ENCODE results near the gene FAM110D. TPM values are rescaled to one million over a fixed set of nuclear protein-coding genes. Genes with fewer than 3 reads are reported as not detected.

Gene FAM110D
- total RNA-seq: not detected

GRCh38 chr1:26158908-26159742, at the start of gene FAM110D:
Gene FAM110D, plus strand, starts transcription at chr1:26159079. Its CDS starts 2,213 bp downstream, at chr1:26161292.
- no peak for DNase-seq
- Mint-ChIP-seq H3K27ac (no peak within 1 kb of the TSS), H3K27me3 (peaks cover 35% of the 10 kb centered on the region), H3K36me3 (no peaks in the 10 kb centered on the region), H3K4me1 (ENCODE audit: low read depth) (peaks cover 4% of the 10 kb centered on the region), H3K9me3 (no peaks in the 10 kb centered on the region), H3K4me3 (no peak within 1 kb of the TSS)
- intact Hi-C loops (cut with micrococcal nuclease): no loop called here
- POLR2A ChIA-PET: no interaction called here
- CTCF ChIA-PET: interaction anchor here (0.5 to 3.8 kb wide), 4 partner anchors 10 to 232 kb away, joined by 4 to 20 read pairs (median 8); partner anchors contain the start of gene ZNF593

- Mint-ChIP-seq H3K4me3 (peak overlapping the region; percentile 85), H3K27me3 (no peaks in the 10 kb centered on the region), H3K9me3 (no peaks in the 10 kb centered on the region), H3K4me1 (ENCODE audit: low read depth) (peaks cover 29% of the 10 kb centered on the region), H3K36me3 (peaks cover 11% of the 10 kb centered on the region), H3K27ac (no peak overlapping the region)
- POLR2A ChIA-PET: interaction anchor here (1.4 kb wide), 1 partner anchor 36 kb away, joined by 3 read pairs; no protein-coding TSS in a partner anchor
- CTCF ChIA-PET: interaction anchor here (0.7 to 1.9 kb wide), 8 partner anchors 12 to 166 kb away, joined by 3 to 18 read pairs (median 4); partner anchors contain the start of genes CEP85 and ZNF593
- intact Hi-C loops (cut with micrococcal nuclease): loop anchor here (2.0 to 10.0 kb wide), 7 partner anchors 53 to 363 kb away; partner anchors contain the start of genes CEP85, HMGN2 and LIN28A
- no peak for DNase-seq
Measured at GRCh38 chr1:26109229-26110164, 49.4 kb upstream of the FAM110D start.

DNA sequence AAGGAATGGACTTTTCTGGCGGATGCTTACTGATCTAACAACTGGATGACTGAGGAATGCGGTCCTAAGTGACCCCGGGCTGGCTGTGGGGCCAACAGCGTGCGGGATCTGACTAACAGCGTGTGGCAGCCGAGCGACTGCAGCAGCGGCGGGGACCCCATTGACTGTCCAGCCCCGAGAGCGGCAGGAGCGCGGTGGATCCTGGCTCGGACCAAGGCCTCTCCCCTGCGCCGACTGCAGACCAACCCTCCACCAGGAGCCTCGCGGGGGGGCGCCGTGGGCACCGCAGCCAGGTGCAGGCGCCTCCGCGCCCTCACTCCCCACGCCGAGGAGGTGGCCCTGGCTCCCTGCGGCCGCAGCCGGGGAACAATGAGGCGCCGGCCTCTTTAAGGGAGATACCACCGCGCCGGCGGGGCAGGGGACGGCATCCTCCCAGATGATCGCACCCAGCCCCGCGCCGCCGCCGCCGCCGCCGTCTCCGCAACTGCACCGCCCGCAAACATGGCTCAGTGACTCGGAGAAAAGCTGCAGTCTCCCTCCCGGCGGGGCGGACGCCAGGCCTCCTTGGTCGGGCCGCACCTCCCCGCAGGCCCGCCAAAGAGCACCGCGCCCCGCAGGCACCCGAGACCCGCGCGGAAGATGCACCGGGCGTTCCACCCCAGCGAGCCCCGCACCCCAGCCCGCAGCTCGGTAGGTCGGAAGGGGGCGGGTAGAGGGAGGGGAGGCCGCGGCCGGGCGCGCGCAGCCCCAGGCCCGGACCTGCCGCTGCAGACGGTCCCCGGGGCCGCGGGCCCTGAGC, 47.9 kb upstream of the FAM110D start:
- intact Hi-C loops (cut with micrococcal nuclease): loop anchor here (1.0 to 5.0 kb wide), 4 partner anchors 15 to 361 kb away; partner anchors contain the start of genes CEP85 and HMGN2
- ChIA-PET CTCF (interaction anchor here (1.3 to 3.5 kb wide), 6 partner anchors 16 to 76 kb away, joined by 3 to 28 read pairs (median 8); partner anchors contain the start of gene ZNF593), POLR2A (interaction anchor here (0.6 to 3.0 kb wide), 6 partner anchors 12 to 196 kb away, joined by 3 to 24 read pairs (median 3); partner anchors contain the start of gene CEP85)
- H3K4me3 Mint-ChIP-seq: peak overlapping the region; percentile 85
- peaks cover 11% of the 10 kb centered on the region for H3K36me3 Mint-ChIP-seq
- no peaks in the 10 kb centered on the region for H3K9me3 Mint-ChIP-seq
- peak; percentile 81 for DNase-seq
- no peaks in the 10 kb centered on the region for H3K27me3 Mint-ChIP-seq
- peaks cover 28% of the 10 kb centered on the region for H3K4me1 Mint-ChIP-seq (ENCODE audit: low read depth)
- H3K27ac Mint-ChIP-seq: peak overlapping the region; percentile 76

DNA sequence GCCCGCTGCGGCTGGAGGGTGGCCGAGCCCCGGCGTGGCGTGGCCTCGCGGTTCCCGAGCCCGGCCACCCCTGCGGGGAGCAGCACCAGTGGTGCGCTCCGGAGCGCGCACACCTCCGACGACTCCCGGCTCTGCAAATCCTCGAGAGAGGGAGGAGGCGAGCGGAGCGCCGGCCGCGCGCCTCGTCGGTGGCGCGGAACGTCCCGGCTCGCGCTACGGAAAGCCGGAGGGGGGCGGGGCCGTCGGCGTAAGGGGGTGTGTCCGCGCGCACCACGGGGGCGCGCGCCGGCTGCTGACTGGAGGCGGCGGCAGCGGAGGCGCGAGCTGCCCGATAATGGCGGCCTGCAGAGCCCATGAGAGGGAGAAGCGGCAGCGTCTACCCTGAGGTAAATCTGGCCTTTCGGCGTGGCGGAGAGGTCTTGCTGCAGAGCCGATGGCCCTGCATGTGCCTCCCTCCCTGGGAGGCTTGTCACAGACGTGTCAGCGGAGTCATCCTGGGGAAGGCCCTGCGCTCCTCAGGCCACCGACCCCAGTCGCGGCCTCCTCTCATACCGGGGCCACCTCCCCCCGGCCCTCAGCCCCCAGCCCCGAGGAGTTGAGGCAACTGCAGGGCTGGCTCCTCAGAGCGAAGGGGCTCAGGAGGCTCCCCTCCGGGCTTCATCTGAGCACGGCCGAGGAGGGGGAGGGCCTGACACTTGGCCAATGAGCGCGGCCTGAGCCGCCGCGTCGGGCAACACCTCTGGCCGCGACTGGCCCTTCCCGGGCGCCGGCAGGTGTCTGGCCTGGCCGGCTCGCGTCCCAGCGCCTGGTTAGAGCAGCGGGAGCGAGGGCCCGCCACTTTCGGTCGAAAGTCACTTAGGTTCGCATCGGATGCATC, 47.1 kb upstream of the FAM110D start, which contains the start of gene PDIK1L:
Gene PDIK1L (plus strand): TSS at position 295 of the 877 bp plus-strand sequence. CDS start 2,485 bp downstream, outside the sequence.
- no peaks in the 10 kb centered on the region for H3K27me3 Mint-ChIP-seq
- peak within 1 kb of the TSS; percentile 97 for H3K4me3 Mint-ChIP-seq
- ChIA-PET POLR2A (interaction anchor here (0.7 to 3.0 kb wide), 6 partner anchors 12 to 195 kb away, joined by 3 to 24 read pairs (median 4); partner anchors contain the start of genes CEP85 and ZNF593), CTCF (interaction anchor here (1.3 to 3.5 kb wide), 6 partner anchors 15 to 122 kb away, joined by 3 to 28 read pairs (median 8); partner anchors contain the start of genes CEP85 and ZNF593)
- peak; percentile 96 for DNase-seq
- H3K9me3 Mint-ChIP-seq: no peaks in the 10 kb centered on the region
- peaks cover 11% of the 10 kb centered on the region for H3K36me3 Mint-ChIP-seq
- H3K27ac Mint-ChIP-seq: peak within 1 kb of the TSS; percentile 93
- H3K4me1 Mint-ChIP-seq (ENCODE audit: low read depth): peaks cover 28% of the 10 kb centered on the region
- intact Hi-C loops (cut with micrococcal nuclease): loop anchor here (1.0 to 5.0 kb wide), 4 partner anchors 15 to 361 kb away; partner anchors contain the start of genes CEP85 and HMGN2

DNA sequence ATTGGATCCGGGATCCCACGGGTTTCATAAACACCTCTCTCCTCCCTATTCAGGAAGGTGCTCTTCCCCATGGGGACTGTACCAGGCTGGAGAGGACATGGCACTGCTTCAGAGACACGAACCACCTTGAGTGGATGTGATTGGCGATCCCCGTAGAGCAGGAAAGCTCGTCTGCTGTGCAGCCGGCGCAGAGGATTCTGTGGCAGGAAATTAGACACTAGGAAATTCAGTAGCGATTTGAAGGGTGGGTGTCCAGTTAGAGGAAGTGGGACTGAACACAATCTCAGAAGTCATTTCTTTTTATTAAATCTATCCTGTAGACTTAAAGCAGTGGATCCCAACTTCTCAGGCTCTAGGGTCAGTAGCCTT, 46.5 kb upstream of the FAM110D start:
- ChIA-PET POLR2A (interaction anchor here (1.2 to 3.0 kb wide), 3 partner anchors 11 to 57 kb away, joined by 4 to 24 read pairs (median 17); partner anchors contain the start of gene ZNF593), CTCF (interaction anchor here (0.9 to 3.5 kb wide), 8 partner anchors 8 to 163 kb away, joined by 3 to 28 read pairs (median 6); partner anchors contain the start of genes CEP85 and ZNF593)
- peak overlapping the region; percentile 93 for H3K27ac Mint-ChIP-seq
- DNase-seq: peak; percentile 41
- intact Hi-C loops (cut with micrococcal nuclease): loop anchor here (5.0 kb wide), 2 partner anchors 165 to 360 kb away; partner anchors contain the start of gene HMGN2
- no peaks in the 10 kb centered on the region for H3K9me3 Mint-ChIP-seq
- peaks cover 13% of the 10 kb centered on the region for H3K36me3 Mint-ChIP-seq
- peak overlapping the region; percentile 97 for H3K4me3 Mint-ChIP-seq
- H3K27me3 Mint-ChIP-seq: no peaks in the 10 kb centered on the region
- peaks cover 28% of the 10 kb centered on the region for H3K4me1 Mint-ChIP-seq (ENCODE audit: low read depth)

- intact Hi-C loops (cut with micrococcal nuclease): loop anchor here (5.0 kb wide), 2 partner anchors 163 to 358 kb away; partner anchors contain the start of gene HMGN2
- POLR2A ChIA-PET: interaction anchor here (0.8 to 3.0 kb wide), 2 partner anchors 9 to 12 kb away, joined by 3 to 24 read pairs; no protein-coding TSS in a partner anchor
- H3K27me3 Mint-ChIP-seq: no peaks in the 10 kb centered on the region
- CTCF ChIA-PET: interaction anchor here (1.3 to 3.5 kb wide), 6 partner anchors 9 to 119 kb away, joined by 3 to 28 read pairs (median 8); partner anchors contain the start of gene CEP85
- no peak for DNase-seq
- no peak overlapping the region for H3K4me3 Mint-ChIP-seq
- H3K36me3 Mint-ChIP-seq: peaks cover 14% of the 10 kb centered on the region
- H3K9me3 Mint-ChIP-seq: no peaks in the 10 kb centered on the region
- peaks cover 30% of the 10 kb centered on the region for H3K4me1 Mint-ChIP-seq (ENCODE audit: low read depth)
- no peak overlapping the region for H3K27ac Mint-ChIP-seq
Measured at GRCh38 chr1:26114165-26114927, 44.5 kb upstream of the FAM110D start.

- no peak overlapping the region for H3K4me3 Mint-ChIP-seq
- no peak for DNase-seq
- POLR2A ChIA-PET: no interaction called here
- CTCF ChIA-PET: interaction anchor here (0.6 to 2.5 kb wide), 4 partner anchors 7 to 255 kb away, joined by 3 to 11 read pairs (median 4); no protein-coding TSS in a partner anchor
- intact Hi-C loops (cut with micrococcal nuclease): no loop called here
- no peaks in the 10 kb centered on the region for H3K27me3 Mint-ChIP-seq
- H3K36me3 Mint-ChIP-seq: peaks cover 14% of the 10 kb centered on the region
- peak overlapping the region; percentile 38 for H3K27ac Mint-ChIP-seq
- no peaks in the 10 kb centered on the region for H3K9me3 Mint-ChIP-seq
- H3K4me1 Mint-ChIP-seq (ENCODE audit: low read depth): peaks cover 30% of the 10 kb centered on the region
Measured at GRCh38 chr1:26119892-26120608, 38.8 kb upstream of the FAM110D start.

DNA sequence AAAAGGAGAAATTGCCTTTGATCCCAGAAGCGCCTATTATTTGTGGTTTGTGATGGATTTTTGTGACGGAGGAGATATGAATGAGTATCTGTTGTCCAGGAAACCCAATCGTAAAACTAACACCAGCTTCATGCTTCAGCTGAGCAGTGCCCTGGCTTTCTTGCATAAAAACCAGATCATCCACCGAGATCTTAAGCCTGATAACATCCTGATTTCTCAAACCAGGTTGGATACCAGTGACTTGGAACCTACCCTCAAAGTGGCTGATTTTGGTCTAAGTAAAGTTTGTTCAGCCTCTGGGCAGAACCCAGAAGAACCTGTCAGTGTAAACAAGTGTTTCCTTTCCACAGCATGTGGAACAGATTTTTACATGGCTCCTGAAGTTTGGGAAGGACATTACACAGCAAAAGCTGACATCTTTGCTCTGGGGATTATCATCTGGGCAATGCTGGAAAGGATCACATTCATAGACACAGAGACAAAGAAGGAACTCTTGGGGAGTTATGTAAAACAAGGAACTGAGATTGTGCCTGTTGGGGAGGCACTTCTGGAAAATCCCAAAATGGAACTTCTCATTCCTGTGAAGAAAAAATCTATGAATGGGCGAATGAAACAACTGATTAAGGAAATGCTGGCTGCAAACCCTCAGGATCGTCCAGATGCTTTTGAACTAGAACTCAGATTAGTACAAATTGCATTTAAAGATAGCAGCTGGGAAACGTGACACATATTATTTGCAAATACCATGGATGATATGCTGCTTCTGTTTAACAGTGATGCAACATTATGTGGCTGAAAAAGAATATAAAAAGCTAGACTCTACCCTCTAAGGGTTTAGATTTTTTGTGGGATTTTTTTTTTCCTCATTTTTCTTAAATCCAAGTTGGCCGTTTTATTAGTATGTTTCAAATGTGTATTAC, 36.8 kb upstream of the FAM110D start:
- Mint-ChIP-seq H3K9me3 (no peaks in the 10 kb centered on the region), H3K4me3 (no peak overlapping the region), H3K4me1 (ENCODE audit: low read depth) (peaks cover 43% of the 10 kb centered on the region), H3K27me3 (no peaks in the 10 kb centered on the region), H3K27ac (no peak overlapping the region), H3K36me3 (peaks cover 14% of the 10 kb centered on the region)
- CTCF ChIA-PET: interaction anchor here (0.7 to 4.8 kb wide), 7 partner anchors 9 to 200 kb away, joined by 3 to 50 read pairs (median 6); partner anchors contain the start of genes CEP85 and ZNF593
- intact Hi-C loops (cut with micrococcal nuclease): no loop called here
- POLR2A ChIA-PET: interaction anchor here (2.6 kb wide), 1 partner anchor 9 kb away, joined by 24 read pairs; the partner anchor contains the start of gene PDIK1L
- DNase-seq: no peak
